Measurements from ENCODE around the gene CST6. TPM values are rescaled to one million over a fixed set of nuclear protein-coding genes. Genes with fewer than 3 reads are reported as not detected.

Gene CST6
- total RNA-seq, 1 donor from 2014 or later = 1.1 TPM

- H3K27me3 Mint-ChIP-seq (ENCODE audit: low read depth) = peaks cover 2% of the 10 kb centered on the region
- no peaks in the 10 kb centered on the region for H3K9me3 Mint-ChIP-seq
- no peak overlapping the region for H3K4me3 Mint-ChIP-seq
- no peaks in the 10 kb centered on the region for H3K4me1 Mint-ChIP-seq
- H3K27ac Mint-ChIP-seq = no peak overlapping the region
- no peak for TF ChIP-seq CTCF (IDR thresholded peaks at IDR 0.05; ENCODE audit: unreplicated experiment)
- H3K36me3 Mint-ChIP-seq = no peaks in the 10 kb centered on the region
- DNase-seq (ENCODE audit: low spot score in 2 of 2, unreplicated experiment in 2 of 2) = no peak
Measured at GRCh38 chr11:66014804-66015453, 3.1 kb downstream of the CST6 start.

DNA sequence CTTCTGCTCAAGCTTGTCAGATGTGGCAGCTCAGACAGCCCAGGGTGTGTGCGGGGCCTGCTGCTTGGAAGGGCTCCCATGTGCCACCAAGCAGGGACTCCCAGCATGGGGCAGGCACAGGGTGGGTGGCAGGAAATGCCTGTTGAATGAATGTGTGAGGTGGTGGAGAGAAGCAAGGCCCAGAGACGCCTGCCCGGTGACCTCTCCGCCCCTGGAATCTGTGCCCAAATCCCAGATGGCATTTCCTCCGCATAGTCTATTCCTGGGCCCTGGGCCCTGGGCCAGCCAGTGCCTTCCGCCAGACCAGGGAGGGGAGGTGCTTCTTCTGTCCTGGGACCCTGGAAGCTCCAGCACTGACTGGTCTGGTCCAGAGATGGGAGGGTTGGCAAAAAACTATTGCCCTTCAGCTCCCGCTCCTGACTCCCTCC is 3.7 kb downstream of the CST6 start:
- Mint-ChIP-seq H3K36me3 (no peaks in the 10 kb centered on the region), H3K9me3 (no peaks in the 10 kb centered on the region), H3K27me3 (ENCODE audit: low read depth) (peaks cover 2% of the 10 kb centered on the region), H3K27ac (no peak overlapping the region), H3K4me1 (no peaks in the 10 kb centered on the region), H3K4me3 (no peak overlapping the region)
- DNase-seq (ENCODE audit: low spot score in 2 of 2, unreplicated experiment in 2 of 2) = no peak
- TF ChIP-seq CTCF (IDR thresholded peaks at IDR 0.05; ENCODE audit: unreplicated experiment) = no peak

GRCh38 chr11:66015936-66016792 is 4.4 kb downstream of the CST6 start:
- no peak for TF ChIP-seq CTCF (IDR thresholded peaks at IDR 0.05; ENCODE audit: unreplicated experiment)
- no peak overlapping the region for H3K27ac Mint-ChIP-seq
- no peak for DNase-seq (ENCODE audit: low spot score in 2 of 2, unreplicated experiment in 2 of 2)

DNA sequence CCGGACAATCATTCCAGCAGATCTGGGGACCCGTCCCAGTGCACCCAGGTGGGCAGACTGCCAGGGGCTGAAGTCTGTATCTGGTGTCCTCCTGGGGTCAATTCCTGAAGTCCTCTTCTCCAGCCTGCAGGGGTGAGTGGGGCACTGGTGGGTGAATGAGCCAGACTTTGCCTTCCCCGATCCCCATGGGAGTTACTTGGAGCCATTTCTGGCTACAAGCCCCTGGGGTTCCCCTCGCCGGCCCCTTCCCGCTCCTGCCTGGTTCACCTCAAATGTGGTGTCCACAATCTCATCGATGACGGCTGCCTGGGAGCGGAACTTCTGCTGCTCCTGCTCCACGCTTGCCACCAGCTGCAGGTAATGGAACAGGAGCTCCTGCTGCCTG is 5.0 kb downstream of the CST6 start:
- no peaks in the 10 kb centered on the region for H3K27me3 Mint-ChIP-seq (ENCODE audit: low read depth)
- H3K4me1 Mint-ChIP-seq = no peaks in the 10 kb centered on the region
- DNase-seq (ENCODE audit: low spot score in 2 of 2, unreplicated experiment in 2 of 2) = no peak
- no peak overlapping the region for H3K27ac Mint-ChIP-seq
- no peak overlapping the region for H3K4me3 Mint-ChIP-seq
- no peaks in the 10 kb centered on the region for H3K9me3 Mint-ChIP-seq
- H3K36me3 Mint-ChIP-seq = no peaks in the 10 kb centered on the region
- no peak for TF ChIP-seq CTCF (IDR thresholded peaks at IDR 0.05; ENCODE audit: unreplicated experiment)

More at GRCh38 chr11:66015936-66016792, 4.4 kb downstream of the CST6 start:
- Mint-ChIP-seq H3K4me3 (no peak overlapping the region), H3K9me3 (no peaks in the 10 kb centered on the region), H3K36me3 (no peaks in the 10 kb centered on the region), H3K27me3 (ENCODE audit: low read depth) (peaks cover 2% of the 10 kb centered on the region), H3K4me1 (no peaks in the 10 kb centered on the region)

GRCh38 chr11:66017321-66017720 is 5.5 kb downstream of the CST6 start:
- TF ChIP-seq CTCF (IDR thresholded peaks at IDR 0.05; ENCODE audit: unreplicated experiment) = no peak
- Mint-ChIP-seq H3K4me1 (no peaks in the 10 kb centered on the region), H3K9me3 (no peaks in the 10 kb centered on the region), H3K36me3 (no peaks in the 10 kb centered on the region), H3K4me3 (no peak overlapping the region), H3K27me3 (ENCODE audit: low read depth) (peaks cover under 1% of the 10 kb centered on the region), H3K27ac (no peak overlapping the region)
- DNase-seq (ENCODE audit: low spot score in 2 of 2, unreplicated experiment in 2 of 2) = no peak
